ENCODE measurements around the gene ZNF143.

- TF ChIP-seq CTCF (IDR thresholded peaks at IDR 0.05) = no peak
- TF ChIP-seq POLR2A (IDR thresholded peaks at IDR 0.05) = no peak
Measured at GRCh38 chr11:9446230-9446629, 14.6 kb upstream of the ZNF143 start.

Data from uterus (tissue), 2 donors.